Measurements from ENCODE around the gene NUP205.
A peak's percentile ranks its signal among the peaks of the same experiment; 100 is the strongest.
"Not testable (repeated sequence)": the region's sequence is repeated elsewhere in the genome, so short reads cannot be mapped to it uniquely, and the experiment has no call there.

Gene NUP205

GRCh38 chr7:135670179-135670578 lies 112.5 kb downstream of the NUP205 start:
- DNase-seq = no peak

DNA sequence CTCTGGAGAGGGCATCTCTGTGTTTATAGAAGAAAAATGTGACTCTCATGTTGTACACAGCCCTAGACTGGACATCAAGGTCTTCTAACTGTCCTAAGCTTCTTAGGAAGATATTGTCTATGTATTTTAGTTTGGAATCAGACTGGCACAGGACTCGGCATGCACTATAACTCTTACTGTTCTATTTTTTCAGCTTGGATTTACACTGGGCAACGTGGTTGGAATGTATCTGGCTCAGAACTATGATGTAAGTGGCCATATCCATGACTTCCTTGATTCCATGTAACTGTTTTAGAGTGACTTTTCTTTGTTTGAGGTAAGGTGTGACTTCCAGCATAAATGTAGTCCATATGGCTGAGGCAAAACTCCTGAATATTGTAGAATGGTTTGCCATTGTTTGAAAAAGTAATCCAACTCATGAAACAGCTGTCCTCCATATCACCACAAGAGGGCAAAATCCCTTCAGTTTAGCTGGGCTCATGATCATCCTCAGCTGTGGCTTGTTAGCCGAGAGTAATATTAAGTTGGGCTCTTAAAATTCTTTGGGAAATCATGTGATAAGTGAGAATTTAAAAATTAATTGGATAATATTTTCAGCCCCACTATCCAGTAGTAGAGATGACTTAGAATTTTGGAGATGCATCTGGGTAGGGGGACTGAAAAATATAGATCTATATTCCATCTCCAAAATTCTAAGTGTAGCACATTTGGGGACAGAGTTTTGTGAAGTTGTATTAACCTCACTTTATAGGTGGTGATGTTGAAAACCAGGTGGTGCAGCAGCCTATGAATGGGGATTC lies 115.0 kb downstream of the NUP205 start:
- DNase-seq = peak; percentile 18

DNA sequence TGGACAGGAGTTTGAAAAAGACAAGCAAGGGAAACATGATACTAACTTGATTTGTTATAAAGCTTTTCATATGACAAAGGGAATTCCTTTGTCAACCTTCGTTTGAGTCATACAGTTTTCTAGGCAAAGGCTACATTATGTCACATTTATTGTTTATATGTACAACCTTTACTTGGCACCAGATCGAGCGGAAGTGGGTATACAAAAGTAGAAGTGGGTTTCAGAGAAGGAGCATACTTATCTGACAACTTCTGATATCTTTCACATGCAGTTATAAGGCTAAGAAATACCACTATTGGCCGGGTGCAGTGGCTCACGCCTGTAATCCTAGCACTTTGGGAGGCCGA lies 115.6 kb downstream of the NUP205 start:
- no peak for DNase-seq

- no peak for DNase-seq
These were observed 121.2 kb downstream of the NUP205 start for GRCh38 chr7:135678612-135679575.

DNA sequence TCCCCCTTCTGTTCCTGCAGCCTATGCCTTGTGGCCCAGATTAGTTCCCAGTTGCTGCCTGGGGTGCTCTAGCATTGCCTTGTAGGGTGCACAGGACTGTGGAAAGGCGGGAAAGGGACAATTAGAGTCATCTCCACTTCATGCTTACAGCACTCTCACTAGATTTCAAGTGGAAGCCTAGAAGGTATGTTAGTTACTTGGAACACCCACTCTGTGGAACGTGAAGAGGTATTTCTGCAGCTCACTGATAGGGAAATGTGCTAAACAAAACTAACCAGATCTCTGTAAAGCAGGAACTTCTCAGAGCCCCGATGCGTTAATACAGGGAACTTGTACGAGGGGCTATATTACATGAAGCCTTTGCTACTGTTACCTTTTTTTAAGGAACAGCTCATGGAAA lies 124.0 kb downstream of the NUP205 start:
- no peak for DNase-seq

DNA sequence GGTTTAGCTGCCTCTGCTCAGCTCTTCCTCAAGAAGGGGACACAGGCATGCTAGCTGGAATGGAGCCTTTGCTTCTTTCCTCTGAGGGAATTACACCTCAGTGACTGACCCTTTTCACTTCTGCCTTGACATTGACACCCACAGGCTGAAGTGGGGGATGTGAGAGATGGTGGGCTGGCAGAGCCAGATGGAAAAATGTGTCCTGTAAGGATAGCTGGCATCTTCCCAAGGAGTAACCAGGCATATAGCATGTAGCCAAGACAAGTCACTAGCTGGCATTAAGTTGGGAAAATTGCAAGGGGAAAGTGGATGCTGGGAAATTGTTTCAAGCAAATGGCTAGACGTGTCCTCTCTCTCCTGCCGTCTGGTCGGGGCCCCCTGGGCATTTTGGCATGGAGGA lies 124.5 kb downstream of the NUP205 start:
- DNase-seq = no peak

GRCh38 chr7:135683609-135684008 lies 125.9 kb downstream of the NUP205 start:
- DNase-seq = no peak

DNA sequence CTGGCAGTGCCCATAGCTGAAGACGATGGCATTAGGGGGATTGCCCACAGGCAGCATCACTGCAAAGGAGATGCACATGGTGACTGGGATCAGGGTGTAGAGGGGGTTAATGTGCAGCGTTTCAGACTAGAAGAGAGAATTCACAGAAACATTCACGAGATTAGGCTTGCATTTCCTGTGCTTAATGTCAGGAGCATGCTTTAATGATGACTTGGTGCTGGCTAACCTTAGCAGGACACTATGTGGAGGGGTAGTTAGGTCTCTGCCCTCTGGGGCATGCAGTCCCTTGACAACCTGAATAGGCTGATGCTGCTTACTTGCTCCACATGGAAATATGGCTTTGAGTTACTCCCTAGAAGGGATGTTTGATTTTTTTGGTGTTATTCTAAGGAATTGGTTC lies 126.4 kb downstream of the NUP205 start:
- DNase-seq = no peak

DNA sequence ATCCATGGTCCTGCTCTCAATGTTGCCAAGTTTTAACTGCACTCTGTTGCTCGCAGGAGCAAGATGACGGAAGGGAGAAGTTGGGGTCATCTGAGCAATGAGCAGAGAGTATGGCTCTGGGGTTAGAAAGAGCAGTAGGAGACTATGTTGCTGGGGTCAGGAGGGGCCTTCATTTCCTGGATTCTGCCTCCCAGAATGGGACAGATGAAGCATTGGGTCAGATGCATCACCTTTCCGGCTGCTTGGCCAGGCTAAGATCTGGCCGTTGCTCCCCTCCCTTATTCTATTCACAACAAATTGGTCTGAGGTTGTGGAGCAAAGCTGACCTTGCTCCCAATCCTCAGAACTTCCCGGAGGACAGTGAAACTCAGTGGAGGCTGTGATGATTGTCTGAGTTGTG lies 127.0 kb downstream of the NUP205 start:
- DNase-seq = no peak

GRCh38 chr7:135685306-135686084 lies 127.8 kb downstream of the NUP205 start:
- no peak for DNase-seq

DNA sequence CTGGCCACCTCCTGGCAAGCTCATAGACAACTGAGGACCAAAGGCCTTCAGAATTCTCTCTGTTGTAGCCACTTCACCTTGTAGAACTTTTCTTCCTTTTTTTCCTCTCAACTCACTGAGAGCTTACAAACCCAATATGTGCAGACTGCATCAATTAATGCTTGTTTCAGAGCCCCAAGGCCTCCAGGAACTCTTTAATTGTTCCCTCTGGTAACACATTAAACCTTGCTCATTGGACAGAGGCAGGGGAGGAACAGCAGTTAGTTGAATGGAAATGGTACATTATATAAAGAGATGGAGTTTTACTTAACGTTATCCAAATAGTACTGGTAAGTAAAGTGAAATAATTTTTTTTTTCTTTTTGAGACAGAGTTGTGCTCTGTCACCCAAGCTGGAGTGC lies 129.7 kb downstream of the NUP205 start:
- no peak for DNase-seq

DNA sequence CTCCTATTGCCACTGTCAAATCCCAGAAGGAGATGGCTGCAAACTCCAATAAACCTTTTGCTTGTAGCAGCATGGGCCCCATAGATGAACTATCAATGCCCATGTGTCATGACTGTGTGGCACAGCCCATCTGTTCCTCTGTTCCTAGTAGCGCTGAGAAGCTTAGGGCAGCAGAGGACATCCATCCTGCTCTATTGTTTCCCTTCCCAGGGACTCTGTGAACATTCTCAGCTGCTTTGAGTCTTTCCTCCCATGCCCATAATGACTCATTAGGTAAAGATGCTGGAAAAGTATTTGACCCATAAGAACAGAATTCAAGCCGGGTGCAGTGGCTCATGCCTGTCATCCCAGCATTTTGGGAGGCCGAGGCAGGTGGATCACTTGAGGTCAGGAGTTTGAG lies 132.8 kb downstream of the NUP205 start:
- DNase-seq = no peak

- no peak for DNase-seq
These were observed 134.3 kb downstream of the NUP205 start for GRCh38 chr7:135692055-135692454.

- not testable (repeated sequence) for DNase-seq
These were observed 134.9 kb downstream of the NUP205 start for GRCh38 chr7:135692606-135693005.

GRCh38 chr7:135693558-135693957 lies 135.8 kb downstream of the NUP205 start:
- DNase-seq = no peak

DNA sequence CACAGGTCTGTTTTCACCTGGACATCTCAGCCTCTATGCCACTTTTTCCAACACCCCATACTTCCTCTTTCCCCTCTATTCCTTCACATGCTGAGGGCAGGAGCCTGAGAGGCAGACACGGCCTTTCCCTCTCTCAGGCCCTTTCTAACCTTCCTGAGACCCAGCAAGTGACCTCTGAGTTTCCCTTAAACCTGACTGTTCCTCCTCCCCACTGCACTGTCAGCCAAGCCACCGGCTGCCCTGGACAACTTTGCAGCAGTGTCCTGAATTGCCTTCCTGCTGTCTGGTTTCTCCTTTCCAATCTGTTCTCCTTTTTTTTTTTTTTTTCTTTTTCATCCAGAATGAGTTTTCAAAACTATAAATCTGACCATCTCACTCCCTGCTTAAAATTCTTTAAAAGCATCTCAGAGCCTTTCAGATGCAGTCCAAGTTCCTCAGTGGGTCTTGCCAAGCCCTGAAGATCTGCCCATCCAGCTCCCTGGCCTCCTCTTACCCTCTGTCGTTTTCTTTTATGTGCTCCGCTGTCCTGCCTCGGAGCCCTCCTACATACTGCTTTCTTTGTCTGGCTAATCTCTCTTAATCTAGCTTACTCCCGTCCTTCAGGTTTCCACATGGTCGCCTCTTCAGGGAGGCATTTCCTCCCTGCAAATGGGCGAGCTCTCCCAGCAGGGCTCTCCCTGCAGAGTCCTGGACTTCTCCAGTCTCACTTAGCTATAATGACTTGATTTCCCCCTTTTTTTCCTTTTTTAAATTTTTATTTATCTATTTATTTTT lies 139.7 kb downstream of the NUP205 start:
- no peak for DNase-seq

Measured in NCI-H510A treated with DMSO at 0.1 percent for 48 hours (cell line).